GM10248 (cell line): ENCODE data around the gene IQSEC2.

Experiments used
- CTCF ChIA-PET: fragments of 300-600 bp; sonication (Branson Sonifier 250); formaldehyde crosslinking; extraction: SDS; loops from one replicate; lab custom pipeline; 2021; ENCODE audit warnings: antibody characterized with exemption; lab: Yijun Ruan, JAX
- POLR2A ChIA-PET: fragments of 350-650 bp; sonication (Branson Sonifier 250); formaldehyde crosslinking; extraction: SDS; loops from one replicate; lab custom pipeline; 2020; ENCODE audit warnings: antibody characterized with exemption; lab: Yijun Ruan, JAX
- DNase-seq: peaks from one replicate; pipeline ENCODE4 v3.0.0; 2012; ENCODE audit errors: extremely low spot score
- TF ChIP-seq, protein P1 (sequence below): IDR thresholded peaks from 2 replicates; pipeline ENCODE4 v1.5.1; 2012; ENCODE audit warnings: mild to moderate bottlenecking, low read depth; ENCODE audit errors: extremely low read depth, missing control alignments, control extremely low read depth

The IQSEC2 gene

DNA sequence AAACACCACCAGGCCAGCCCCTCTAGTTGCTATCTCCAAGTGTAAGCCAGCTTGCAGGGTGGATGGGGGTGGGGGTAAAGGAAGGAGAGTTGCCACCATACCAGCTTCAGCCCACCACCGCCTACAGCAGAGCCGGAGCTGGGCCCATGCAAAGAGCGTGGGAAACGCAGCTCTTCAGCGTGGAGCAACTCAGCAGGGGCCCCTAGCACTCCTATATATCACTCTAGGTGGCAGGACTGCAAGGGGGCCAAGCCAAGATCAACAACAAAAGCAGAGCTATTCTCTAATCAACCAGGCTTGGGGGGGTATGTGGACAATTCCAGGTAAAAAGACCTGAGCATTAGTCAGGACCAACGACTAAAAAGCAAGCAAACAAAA, 35.5 kb upstream of the IQSEC2 start:
- TF ChIP-seq, protein P1, sequence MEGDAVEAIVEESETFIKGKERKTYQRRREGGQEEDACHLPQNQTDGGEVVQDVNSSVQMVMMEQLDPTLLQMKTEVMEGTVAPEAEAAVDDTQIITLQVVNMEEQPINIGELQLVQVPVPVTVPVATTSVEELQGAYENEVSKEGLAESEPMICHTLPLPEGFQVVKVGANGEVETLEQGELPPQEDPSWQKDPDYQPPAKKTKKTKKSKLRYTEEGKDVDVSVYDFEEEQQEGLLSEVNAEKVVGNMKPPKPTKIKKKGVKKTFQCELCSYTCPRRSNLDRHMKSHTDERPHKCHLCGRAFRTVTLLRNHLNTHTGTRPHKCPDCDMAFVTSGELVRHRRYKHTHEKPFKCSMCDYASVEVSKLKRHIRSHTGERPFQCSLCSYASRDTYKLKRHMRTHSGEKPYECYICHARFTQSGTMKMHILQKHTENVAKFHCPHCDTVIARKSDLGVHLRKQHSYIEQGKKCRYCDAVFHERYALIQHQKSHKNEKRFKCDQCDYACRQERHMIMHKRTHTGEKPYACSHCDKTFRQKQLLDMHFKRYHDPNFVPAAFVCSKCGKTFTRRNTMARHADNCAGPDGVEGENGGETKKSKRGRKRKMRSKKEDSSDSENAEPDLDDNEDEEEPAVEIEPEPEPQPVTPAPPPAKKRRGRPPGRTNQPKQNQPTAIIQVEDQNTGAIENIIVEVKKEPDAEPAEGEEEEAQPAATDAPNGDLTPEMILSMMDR, result no peak
- CTCF ChIA-PET, result interaction anchor here (0.8 to 5.3 kb wide), 22 partner anchors 8 to 315 kb away, joined by 3 to 78 read pairs (median 4); partner anchors contain the start of genes HSD17B10, RIBC1 and SMC1A
- POLR2A ChIA-PET, result no interaction called here
- no peak for DNase-seq

DNA sequence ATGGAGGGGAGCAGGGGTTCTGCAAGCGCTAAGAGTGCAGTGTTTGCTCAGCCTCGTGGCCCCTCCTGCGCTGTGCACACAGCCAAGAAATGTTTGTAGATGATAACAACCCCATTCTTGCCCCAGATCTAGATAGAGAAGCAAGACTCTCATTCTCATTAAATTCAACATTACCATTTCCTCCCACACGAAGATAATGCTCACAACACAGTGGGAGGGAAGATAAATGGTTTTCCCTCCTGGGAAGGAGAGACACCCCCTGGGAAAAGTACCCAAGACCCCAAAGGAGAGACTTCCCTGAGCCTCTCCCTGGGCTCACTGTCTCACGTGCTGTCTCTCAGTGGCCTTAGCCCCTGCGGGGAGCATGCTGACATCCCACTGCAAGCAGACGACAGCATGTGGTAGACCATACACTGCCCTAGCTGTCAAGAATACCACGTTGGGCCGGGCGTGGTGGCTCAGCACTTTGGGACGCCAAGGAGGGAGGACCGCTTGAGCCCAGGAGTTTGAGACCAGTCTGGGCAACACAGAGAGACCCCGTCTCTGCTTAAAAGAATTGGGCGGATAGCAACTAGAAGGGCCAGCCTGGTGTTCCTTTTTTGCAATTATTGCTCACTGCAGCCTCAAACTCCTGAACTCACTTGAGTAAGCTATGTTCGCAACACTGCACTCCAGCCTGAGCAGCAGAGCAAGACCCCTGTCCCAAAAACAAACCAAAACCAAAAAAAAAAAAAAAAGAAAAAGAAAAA, 34.9 kb upstream of the IQSEC2 start:
- TF ChIP-seq, protein P1, result no peak
- ChIA-PET POLR2A (no interaction called here), CTCF (interaction anchor here (1.0 to 5.3 kb wide), 15 partner anchors 7 to 165 kb away, joined by 3 to 78 read pairs (median 5); partner anchors contain the start of gene HSD17B10)
- DNase-seq, result no peak

DNA sequence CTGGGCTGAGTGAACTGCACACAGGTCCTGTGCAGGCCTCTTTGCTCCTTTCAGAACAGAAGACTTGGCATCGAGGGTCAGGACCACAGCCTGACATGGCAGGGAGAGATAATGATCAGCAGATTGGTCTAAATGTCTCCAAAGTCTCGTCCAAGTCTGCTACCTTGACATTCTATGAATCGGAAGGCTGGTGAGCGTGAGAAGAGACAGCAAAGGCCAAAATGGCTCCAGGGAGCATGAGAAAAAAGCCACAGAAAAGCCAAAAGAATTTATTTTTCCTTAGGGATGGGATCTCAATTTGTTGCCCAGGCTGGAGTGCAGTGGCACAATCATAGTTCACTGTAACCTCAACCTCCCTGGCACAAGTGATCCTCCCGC, 32.3 kb upstream of the IQSEC2 start:
- ChIA-PET POLR2A (no interaction called here), CTCF (interaction anchor here (0.6 to 4.5 kb wide), 25 partner anchors 9 to 217 kb away, joined by 3 to 49 read pairs (median 5); partner anchors contain the start of genes RIBC1 and SMC1A)

DNA sequence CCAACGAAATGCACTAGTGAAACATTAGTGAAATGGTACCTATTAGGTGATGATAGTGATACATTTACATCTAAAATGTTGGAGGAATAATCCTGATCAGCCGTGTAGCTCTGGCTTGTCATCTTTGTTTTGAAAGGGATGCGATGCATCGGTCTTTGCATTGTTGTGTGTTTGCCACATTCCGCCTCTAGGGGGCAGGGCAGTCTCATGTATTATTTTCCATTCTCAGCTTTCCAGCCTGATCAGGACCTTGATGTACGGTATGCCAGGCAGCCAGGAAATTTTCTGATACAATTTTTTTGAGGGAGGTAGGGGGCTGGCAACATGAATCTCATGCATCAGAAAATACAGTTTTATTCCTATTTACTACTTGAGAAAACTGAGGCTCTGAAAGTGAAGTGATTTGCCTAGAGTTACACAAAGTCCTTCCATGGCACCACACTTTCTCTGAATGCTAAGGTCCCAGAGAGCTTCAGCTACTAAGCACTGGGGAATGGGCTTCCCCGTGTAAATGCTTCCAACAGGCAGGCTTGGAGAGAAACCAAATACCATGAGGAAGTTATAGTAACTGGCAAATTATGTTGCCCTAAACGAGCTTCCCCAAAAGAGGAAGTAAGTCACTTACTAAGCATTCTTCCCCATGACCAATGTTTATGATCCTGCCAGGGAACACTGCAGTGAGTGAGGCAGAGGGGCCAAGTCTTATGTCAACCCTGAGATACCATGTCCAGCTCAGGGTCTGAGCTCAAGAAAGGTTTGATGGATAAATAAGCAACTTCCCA, 31.8 kb upstream of the IQSEC2 start:
- DNase-seq, result peak; percentile 64
- CTCF ChIA-PET, result interaction anchor here (0.8 to 4.5 kb wide), 31 partner anchors 8 to 218 kb away, joined by 3 to 49 read pairs (median 5); partner anchors contain the start of genes RIBC1 and SMC1A
- TF ChIP-seq, protein P1, result peak; percentile 61
- POLR2A ChIA-PET, result no interaction called here

More for the DNA sequence above, 32.3 kb upstream of the IQSEC2 start:
- no peak for DNase-seq
- TF ChIP-seq, protein P1, result no peak

DNA sequence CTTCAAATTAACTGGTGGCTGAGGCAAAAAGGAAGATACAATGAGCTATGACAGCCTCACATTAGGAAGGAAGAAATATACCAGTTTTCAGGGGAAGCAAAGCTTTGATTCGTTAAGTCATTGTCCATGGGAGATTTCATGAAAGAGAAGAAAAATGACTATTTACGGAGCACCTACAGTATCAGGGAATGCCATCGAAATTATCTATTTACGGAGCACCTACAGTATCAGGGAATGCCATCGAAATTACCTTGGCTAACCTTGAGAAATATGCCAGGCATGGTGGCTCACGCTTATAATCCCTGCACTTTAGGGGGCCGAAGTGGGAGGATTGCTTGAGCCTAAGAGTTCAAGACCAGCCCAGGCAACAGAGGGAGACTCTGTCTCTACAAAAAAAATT, 28.5 kb upstream of the IQSEC2 start:
- ChIA-PET CTCF (interaction anchor here (0.8 to 1.1 kb wide), 3 partner anchors 24 to 172 kb away, joined by 3 read pairs; no protein-coding TSS in a partner anchor), POLR2A (no interaction called here)
- TF ChIP-seq, protein P1, result no peak
- no peak for DNase-seq

DNA sequence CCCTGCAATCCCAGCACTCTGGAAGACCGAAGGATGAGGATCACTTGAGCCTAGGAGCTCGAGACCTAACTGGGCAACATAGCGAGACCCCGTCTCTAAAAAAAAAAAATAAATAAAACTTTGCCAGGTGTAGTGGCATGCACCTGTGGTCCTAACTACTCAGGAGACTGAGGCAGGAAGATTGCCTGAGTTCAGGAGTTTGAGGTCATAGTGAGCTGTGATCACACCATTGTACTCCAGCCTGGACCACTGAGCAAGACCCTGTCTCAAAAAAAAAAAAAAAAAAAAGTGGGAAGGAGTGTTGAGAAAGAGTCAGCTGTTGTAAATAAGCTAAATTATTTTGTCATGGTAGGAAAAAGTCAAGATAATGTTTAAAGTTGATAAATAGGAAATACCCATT, 27.5 kb upstream of the IQSEC2 start:
- TF ChIP-seq, protein P1, result no peak
- ChIA-PET CTCF (interaction anchor here (1.3 kb wide), 1 partner anchor 8 kb away, joined by 4 read pairs; no protein-coding TSS in a partner anchor), POLR2A (no interaction called here)
- DNase-seq, result no peak
